ENCODE results near the gene RAB8A. TPM values are rescaled to one million over a fixed set of nuclear protein-coding genes. Genes with fewer than 3 reads are reported as not detected.

The RAB8A gene
- total and polyA plus RNA-seq, 12 donors, result 32.0 to 143 (median 67.3) TPM

- no peak for TF ChIP-seq POLR2A (IDR thresholded peaks at IDR 0.05)
- TF ChIP-seq CTCF (IDR thresholded peaks at IDR 0.05), result no peak
- Histone ChIP-seq H3K4me1 (replicated peaks in 1 of 2) (peaks cover 4 to 5% of the 10 kb centered on the region in 2 donors), H3K9me3 (replicated peaks in 1 of 3) (no peaks in the 10 kb centered on the region), H3K27ac (peak overlapping the region in 1 of 5 donors; percentile 5), H3K36me3 (replicated peaks in 1 of 2) (peaks cover 0 to 28% of the 10 kb centered on the region in 2 donors), H3K27me3 (no peaks in the 10 kb centered on the region), H3K4me3 (no peak overlapping the region)
- WGBS, 4 donors, result 22 to 34% (median 30%) methylated on average over 3 of the region's 3 CpGs
- DNase-seq, result no peak
- intact Hi-C loops (cut with DNase I), result no loop called here
Observed at GRCh38 chr19:16106121-16106520, 5.6 kb upstream of the RAB8A start.

GRCh38 chr19:16111909-16112752 lies 442 bp downstream of the RAB8A start:
- Histone ChIP-seq H3K27ac (peak overlapping the region; percentile 79 to 93 (median 89)), H3K9me3 (replicated peaks in 1 of 3) (no peaks in the 10 kb centered on the region), H3K4me3 (peak overlapping the region; percentile 76 to 97 (median 90)), H3K27me3 (no peaks in the 10 kb centered on the region), H3K36me3 (replicated peaks in 1 of 2) (no peaks in the 10 kb centered on the region), H3K4me1 (replicated peaks in 1 of 2) (peaks cover 15 to 50% of the 10 kb centered on the region in 2 donors)
- intact Hi-C loops (cut with DNase I), result loop anchor here in 1 of 2 donors (5.0 kb wide), 1 partner anchor 40 kb away; no protein-coding TSS in a partner anchor
- TF ChIP-seq POLR2A (IDR thresholded peaks at IDR 0.05), result peak in 1 of 2 donors; percentile 56
- no peak for TF ChIP-seq CTCF (IDR thresholded peaks at IDR 0.05)
- DNase-seq, result peak in 5 of 7 donors; percentile 49 to 61 (median 54)
- WGBS, 4 donors, result 1 to 11% (median 2%) methylated on average over 3 to 37 of the region's 37 CpGs

- peak in 4 of 7 donors; percentile 33 to 64 (median 43) for DNase-seq
- TF ChIP-seq CTCF (IDR thresholded peaks at IDR 0.05) (no peak), POLR2A (IDR thresholded peaks at IDR 0.05) (no peak)
- Histone ChIP-seq H3K36me3 (replicated peaks in 1 of 2) (no peaks in the 10 kb centered on the region), H3K9me3 (replicated peaks in 1 of 3) (no peaks in the 10 kb centered on the region), H3K4me1 (replicated peaks in 1 of 2) (peaks cover 15 to 51% of the 10 kb centered on the region in 2 donors), H3K4me3 (peak overlapping the region in 1 of 4 donors; percentile 76), H3K27ac (peak overlapping the region in 2 of 5 donors; percentile 89 to 92), H3K27me3 (no peaks in the 10 kb centered on the region)
- 14 to 22% (median 21%) methylated on average over 2 of the region's 2 CpGs for WGBS, 4 donors
- intact Hi-C loops (cut with DNase I), result loop anchor here in 1 of 2 donors (5.0 kb wide), 1 partner anchor 40 kb away; no protein-coding TSS in a partner anchor
Observed at GRCh38 chr19:16112778-16113177, 1.1 kb downstream of the RAB8A start.

- Histone ChIP-seq H3K27ac (no peak overlapping the region), H3K27me3 (no peaks in the 10 kb centered on the region), H3K36me3 (replicated peaks in 1 of 2) (peaks cover 0 to 9% of the 10 kb centered on the region in 2 donors), H3K4me3 (no peak overlapping the region), H3K4me1 (replicated peaks in 1 of 2) (peaks cover 15 to 56% of the 10 kb centered on the region in 2 donors), H3K9me3 (replicated peaks in 1 of 3) (no peaks in the 10 kb centered on the region)
- TF ChIP-seq POLR2A (IDR thresholded peaks at IDR 0.05) (no peak), CTCF (IDR thresholded peaks at IDR 0.05) (no peak)
- DNase-seq, result no peak
- intact Hi-C loops (cut with DNase I), result loop anchor here in 1 of 2 donors (5.0 kb wide), 1 partner anchor 41 kb away; no protein-coding TSS in a partner anchor
- WGBS, 4 donors, result 79 to 90% (median 86%) methylated on average over 3 of the region's 3 CpGs
Observed at GRCh38 chr19:16113727-16114126, 2.0 kb downstream of the RAB8A start.

Data from adrenal gland (tissue), 12 donors.